Measurements from ENCODE around the gene NLRP6. TPM values are rescaled to one million over a fixed set of nuclear protein-coding genes. Genes with fewer than 3 reads are reported as not detected.

The NLRP6 gene
- total RNA-seq, 1 experiment from 2014 or later, result not detected

- Histone ChIP-seq H3K4me3 (no peak overlapping the region), H3K27ac (no peak overlapping the region), H3K36me3 (no peaks in the 10 kb centered on the region), H3K27me3 (replicated peaks) (peaks cover 15% of the 10 kb centered on the region), H3K4me1 (replicated peaks) (peaks cover 15% of the 10 kb centered on the region), H3K9me3 (replicated peaks) (no peaks in the 10 kb centered on the region)
- DNase-seq (ENCODE audit: low read depth in 1 of 2, low spot score in 2 of 2), result no peak
Observed at GRCh38 chr11:289712-290620, 11.8 kb downstream of the NLRP6 start.

GRCh38 chr11:290621-291231, 12.5 kb downstream of the NLRP6 start:
- no peak for DNase-seq (ENCODE audit: low read depth in 1 of 2, low spot score in 2 of 2)
- H3K4me1 ChIP-seq (replicated peaks), result peaks cover 15% of the 10 kb centered on the region
- no peaks in the 10 kb centered on the region for H3K36me3 ChIP-seq
- H3K9me3 ChIP-seq (replicated peaks), result no peaks in the 10 kb centered on the region
- H3K27me3 ChIP-seq (replicated peaks), result peaks cover 12% of the 10 kb centered on the region
- H3K4me3 ChIP-seq, result no peak overlapping the region
- H3K27ac ChIP-seq, result no peak overlapping the region

DNA sequence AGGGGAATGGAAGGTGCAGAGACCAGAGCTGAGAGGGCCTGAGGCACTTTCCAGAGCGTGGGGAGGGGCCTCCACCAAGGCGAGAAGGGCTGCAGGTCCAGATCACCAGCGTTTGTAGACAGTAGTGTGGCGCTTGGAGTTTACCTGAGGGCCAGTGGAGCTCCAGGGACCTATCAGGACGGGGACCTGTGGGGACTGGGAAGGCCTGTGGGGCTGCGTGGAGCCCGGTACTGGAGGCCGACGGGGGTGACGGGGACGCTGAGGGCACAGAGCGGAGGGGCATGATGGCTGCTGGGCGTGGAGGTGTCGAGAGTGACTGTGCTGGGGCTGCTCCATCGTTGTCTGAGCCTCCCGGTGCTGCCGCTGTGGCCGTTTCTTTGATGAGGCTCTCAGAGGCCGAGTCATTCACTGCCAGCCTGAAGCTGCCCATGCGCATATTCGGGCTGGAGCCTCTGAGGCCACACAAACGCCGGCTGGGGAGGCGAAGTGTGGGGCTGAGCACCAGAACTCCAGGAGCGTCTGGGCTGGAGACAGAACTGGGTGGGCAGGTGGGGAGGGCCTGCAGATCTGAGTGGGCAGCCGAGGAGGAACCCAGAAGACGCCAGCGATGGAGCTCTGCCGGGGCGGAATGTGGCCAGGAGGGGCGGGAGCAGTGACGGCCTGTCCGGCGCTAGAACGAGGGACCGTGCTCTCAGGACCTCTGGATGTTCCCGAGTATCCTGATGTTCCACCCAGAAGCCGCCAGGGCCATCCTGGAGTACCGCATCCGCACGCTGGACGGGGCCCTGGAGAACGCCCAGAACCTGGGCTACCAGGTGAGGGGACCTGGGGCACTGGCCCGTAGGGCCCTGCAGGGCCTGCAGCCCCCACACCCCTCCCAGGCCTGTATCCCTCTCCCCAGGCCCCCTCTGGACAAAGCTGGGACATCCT, 13.3 kb downstream of the NLRP6 start:
- peaks cover 15% of the 10 kb centered on the region for H3K4me1 ChIP-seq (replicated peaks)
- H3K9me3 ChIP-seq (replicated peaks), result no peaks in the 10 kb centered on the region
- H3K27ac ChIP-seq, result no peak overlapping the region
- H3K27me3 ChIP-seq (replicated peaks), result peaks cover 10% of the 10 kb centered on the region
- DNase-seq (ENCODE audit: low read depth in 1 of 2, low spot score in 2 of 2), result no peak
- no peak overlapping the region for H3K4me3 ChIP-seq
- no peaks in the 10 kb centered on the region for H3K36me3 ChIP-seq

GRCh38 chr11:292211-293121, 14.3 kb downstream of the NLRP6 start:
- Histone ChIP-seq H3K4me3 (no peak overlapping the region), H3K4me1 (replicated peaks) (peaks cover 21% of the 10 kb centered on the region), H3K36me3 (no peaks in the 10 kb centered on the region)

DNA sequence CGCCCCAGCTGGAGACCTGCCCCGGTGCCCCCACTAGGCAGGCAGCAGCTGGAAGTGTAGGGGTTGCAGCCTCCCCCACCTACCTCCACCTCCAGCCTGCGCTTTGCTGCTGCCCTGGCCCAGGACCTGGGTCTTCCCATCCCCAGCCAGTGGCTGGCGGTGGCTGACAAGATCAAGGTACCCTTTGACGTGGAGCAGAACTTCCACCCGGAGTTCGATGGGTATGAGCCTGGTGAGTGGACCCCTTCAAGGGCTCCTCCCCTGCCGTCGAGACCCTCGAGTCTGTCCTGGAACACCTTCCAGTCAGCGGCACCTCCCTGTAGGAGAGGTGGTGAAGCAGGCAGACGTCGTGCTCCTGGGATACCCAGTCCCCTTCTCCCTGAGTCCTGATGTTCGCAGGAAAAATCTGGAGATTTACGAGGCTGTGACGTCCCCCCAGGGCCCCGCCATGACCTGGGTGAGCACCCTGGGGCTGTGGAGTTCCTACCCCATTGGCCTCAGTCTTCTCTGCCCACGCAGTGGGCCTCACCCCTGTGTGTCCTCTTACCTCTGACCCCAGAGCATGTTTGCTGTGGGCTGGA, 15.2 kb downstream of the NLRP6 start:
- Histone ChIP-seq H3K4me3 (no peak overlapping the region), H3K4me1 (replicated peaks) (peaks cover 23% of the 10 kb centered on the region), H3K27me3 (replicated peaks) (peaks cover 4% of the 10 kb centered on the region), H3K27ac (no peak overlapping the region), H3K9me3 (replicated peaks) (no peaks in the 10 kb centered on the region), H3K36me3 (no peaks in the 10 kb centered on the region)
- DNase-seq (ENCODE audit: low read depth in 1 of 2, low spot score in 2 of 2), result no peak

More at GRCh38 chr11:292211-293121, 14.3 kb downstream of the NLRP6 start:
- H3K9me3 ChIP-seq (replicated peaks), result no peaks in the 10 kb centered on the region
- peaks cover 10% of the 10 kb centered on the region for H3K27me3 ChIP-seq (replicated peaks)
- no peak for DNase-seq (ENCODE audit: low read depth in 1 of 2, low spot score in 2 of 2)
- H3K27ac ChIP-seq, result no peak overlapping the region

DNA sequence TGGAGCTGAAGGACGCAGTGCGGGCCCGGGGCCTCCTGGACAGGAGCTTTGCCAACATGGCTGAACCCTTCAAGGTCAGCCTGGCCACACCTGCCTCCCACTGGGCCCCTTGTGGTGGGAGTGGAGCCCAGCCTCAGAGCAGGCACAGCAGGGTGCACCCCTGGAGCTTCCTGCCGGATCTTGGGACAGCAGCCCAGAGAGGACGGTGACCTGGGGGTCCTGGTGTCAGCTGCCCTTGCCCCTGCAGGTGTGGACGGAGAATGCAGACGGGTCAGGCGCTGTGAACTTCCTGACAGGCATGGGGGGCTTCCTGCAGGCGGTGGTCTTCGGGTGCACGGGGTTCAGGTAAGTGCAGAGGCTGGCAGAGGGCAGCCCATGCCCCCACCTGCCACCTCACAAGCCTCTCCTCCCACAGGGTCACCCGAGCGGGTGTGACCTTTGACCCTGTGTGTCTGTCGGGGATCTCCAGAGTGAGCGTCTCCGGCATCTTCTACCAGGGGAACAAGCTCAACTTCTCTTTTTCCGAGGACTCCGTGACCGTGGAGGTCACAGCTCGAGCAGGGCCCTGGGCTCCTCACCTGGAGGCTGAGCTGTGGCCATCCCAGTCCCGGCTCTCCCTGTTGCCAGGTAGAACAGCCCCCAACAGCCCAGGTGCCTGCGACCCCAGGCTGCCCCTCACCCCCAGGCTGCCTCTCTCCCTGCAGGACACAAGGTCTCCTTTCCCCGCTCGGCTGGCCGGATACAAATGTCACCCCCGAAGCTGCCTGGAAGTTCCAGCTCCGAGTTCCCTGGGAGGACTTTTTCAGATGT, 15.8 kb downstream of the NLRP6 start:
- no peak for DNase-seq (ENCODE audit: low read depth in 1 of 2, low spot score in 2 of 2)
- Histone ChIP-seq H3K27me3 (replicated peaks) (no peaks in the 10 kb centered on the region), H3K27ac (no peak overlapping the region), H3K9me3 (replicated peaks) (no peaks in the 10 kb centered on the region), H3K4me1 (replicated peaks) (peaks cover 20% of the 10 kb centered on the region), H3K4me3 (no peak overlapping the region), H3K36me3 (no peaks in the 10 kb centered on the region)

DNA sequence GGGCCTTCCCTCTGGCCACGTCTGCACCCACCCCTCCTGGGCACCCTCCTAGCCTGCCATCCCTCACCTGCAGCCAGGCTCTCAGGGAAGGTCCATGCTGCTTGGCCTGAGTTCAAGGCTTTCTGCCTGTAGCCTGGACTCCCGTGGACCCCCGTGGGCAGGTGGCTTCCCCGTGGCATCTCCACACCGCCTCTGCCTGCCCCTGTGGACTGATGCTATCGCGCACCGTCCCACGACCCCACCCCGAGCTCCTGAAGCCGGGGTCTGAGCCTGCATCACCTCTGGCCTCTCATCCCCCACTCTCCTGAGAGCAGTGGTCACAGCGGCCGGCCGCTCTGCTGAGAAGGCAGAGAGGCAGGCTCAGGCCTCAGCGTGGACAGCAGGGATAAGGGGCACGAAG, 16.6 kb downstream of the NLRP6 start:
- H3K4me3 ChIP-seq, result no peak overlapping the region
- H3K4me1 ChIP-seq (replicated peaks), result peaks cover 16% of the 10 kb centered on the region
- H3K9me3 ChIP-seq (replicated peaks), result no peaks in the 10 kb centered on the region
- no peak for DNase-seq (ENCODE audit: low read depth in 1 of 2, low spot score in 2 of 2)
- no peaks in the 10 kb centered on the region for H3K36me3 ChIP-seq
- no peak overlapping the region for H3K27ac ChIP-seq
- no peaks in the 10 kb centered on the region for H3K27me3 ChIP-seq (replicated peaks)

DNA sequence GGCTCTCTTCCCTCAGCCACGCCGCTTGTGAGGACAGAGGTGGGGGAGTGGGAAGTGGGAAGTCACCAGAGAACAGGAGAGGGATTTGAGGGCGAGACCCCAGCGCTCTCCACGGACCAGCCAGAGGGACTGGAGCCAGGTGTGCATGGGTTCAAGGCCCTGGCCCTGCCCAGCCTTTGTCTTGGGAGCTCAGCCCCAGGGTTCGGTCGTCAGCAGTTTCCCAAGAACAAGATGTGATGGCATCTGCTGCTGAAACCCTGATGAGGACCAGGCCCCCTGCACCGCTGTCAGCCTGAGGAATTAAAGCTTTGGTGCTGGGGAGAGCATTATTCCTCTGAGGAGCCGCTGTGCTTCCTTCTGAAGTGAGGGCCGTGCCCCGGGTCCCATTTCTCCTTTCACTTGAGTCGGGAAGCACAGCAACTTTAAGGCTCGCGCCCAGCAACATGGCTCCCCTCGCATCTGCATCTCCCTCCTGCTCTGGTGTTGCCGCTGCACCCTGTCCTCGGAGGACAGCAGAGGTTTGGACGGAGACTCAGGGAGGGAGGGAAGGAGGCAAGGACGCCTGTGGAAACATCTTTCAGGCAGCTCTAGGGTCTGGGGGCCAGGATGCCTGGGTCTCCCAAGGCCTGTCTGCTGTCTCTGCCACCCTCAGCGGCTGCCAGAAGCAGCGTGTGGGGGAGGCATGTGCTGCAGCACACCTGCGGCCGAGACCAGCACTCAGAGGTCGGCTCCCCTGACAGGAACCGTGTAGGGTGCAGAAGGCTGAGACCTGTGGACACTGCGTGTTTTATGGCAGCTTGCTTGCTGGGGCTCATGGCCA, 17.4 kb downstream of the NLRP6 start:
- Histone ChIP-seq H3K4me3 (no peak overlapping the region), H3K27ac (no peak overlapping the region), H3K36me3 (no peaks in the 10 kb centered on the region), H3K27me3 (replicated peaks) (no peaks in the 10 kb centered on the region), H3K4me1 (replicated peaks) (peaks cover 15% of the 10 kb centered on the region), H3K9me3 (replicated peaks) (no peaks in the 10 kb centered on the region)
- no peak for DNase-seq (ENCODE audit: low read depth in 1 of 2, low spot score in 2 of 2)

DNA sequence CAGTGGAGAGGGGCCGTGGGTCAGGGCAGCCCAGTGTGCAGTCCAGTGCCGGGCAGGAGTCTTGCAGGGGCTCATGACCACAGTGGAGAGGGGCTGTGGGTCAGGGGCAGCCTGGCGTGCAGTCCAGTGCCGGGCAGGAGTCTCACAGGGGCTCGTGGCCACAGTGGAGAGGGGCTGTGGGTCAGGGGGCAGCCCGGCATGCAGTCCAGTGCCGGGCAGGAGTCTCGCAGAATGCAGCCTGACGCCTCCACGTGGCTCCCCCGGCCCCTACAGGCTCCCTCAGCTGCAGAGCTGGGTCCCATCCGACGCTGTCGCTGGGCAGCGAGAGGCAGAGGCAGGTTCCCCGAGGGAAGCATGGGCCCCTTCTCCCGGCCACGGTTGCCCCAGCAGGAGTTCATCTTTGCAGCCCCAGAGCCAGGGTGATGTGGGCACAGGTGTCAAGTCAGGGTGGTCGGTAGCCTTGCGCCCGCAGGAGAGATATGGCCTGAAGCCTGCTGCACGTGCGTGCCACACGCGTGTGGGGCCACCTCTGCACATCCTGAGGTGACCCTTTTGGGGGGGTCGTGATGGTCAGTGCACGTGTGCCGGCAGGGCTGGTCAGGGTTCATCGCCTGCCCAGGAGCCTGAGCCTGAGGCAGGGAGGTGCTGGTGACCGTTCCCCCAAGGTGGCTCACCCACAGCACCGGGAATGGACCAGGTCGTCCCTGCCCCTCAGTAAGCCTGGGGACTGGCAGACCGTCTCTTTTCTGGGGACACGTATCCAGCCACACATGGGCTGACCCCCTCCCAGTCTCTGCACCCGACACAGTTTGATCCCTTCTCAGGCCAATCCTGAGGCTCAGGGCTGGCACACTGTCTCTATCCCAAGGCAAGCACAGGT, 18.2 kb downstream of the NLRP6 start:
- Histone ChIP-seq H3K4me3 (no peak overlapping the region), H3K4me1 (replicated peaks) (peaks cover 15% of the 10 kb centered on the region), H3K36me3 (no peaks in the 10 kb centered on the region), H3K9me3 (replicated peaks) (no peaks in the 10 kb centered on the region), H3K27me3 (replicated peaks) (no peaks in the 10 kb centered on the region), H3K27ac (no peak overlapping the region)
- DNase-seq (ENCODE audit: low read depth in 1 of 2, low spot score in 2 of 2), result no peak

DNA sequence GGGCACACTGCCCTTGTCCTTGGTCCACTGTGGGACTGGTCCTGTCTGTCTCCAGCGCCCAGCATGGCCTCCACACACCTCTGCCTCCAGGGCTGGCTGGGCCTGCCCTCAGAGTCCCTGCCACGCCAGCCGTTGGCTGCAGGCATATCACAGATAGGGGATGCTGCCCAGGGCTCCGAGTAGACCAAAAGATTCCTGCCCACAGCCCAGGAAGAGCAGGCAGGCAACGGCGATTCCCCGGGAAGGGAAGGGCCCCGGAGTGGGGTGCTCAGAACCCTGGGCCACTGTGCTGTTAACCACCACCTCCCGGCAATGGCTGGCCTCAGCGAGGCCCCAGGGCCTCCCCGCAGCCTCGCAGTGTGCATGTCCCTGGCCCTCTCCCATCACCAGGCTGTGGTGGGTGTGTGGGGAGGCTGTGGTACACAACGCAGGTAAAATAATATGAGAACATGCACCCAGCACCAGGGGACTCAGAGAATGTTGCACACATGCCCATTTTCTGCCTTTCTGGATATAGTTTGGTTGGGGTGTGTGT, 18.9 kb downstream of the NLRP6 start:
- DNase-seq (ENCODE audit: low read depth in 1 of 2, low spot score in 2 of 2), result peak in 1 of 2 experiments; percentile 11
- peaks cover 15% of the 10 kb centered on the region for H3K4me1 ChIP-seq (replicated peaks)
- no peaks in the 10 kb centered on the region for H3K36me3 ChIP-seq
- H3K27me3 ChIP-seq (replicated peaks), result no peaks in the 10 kb centered on the region
- H3K4me3 ChIP-seq, result no peak overlapping the region
- H3K27ac ChIP-seq, result no peak overlapping the region
- no peaks in the 10 kb centered on the region for H3K9me3 ChIP-seq (replicated peaks)

All from SJSA1 (cell line).